GM12878 (cell line): ENCODE data around the gene SPRYD3.

Experiments
- ASH2L ChIP-seq: fragments of 300-600, 200-600 bp; sonication (generic); IDR thresholded peaks from 2 replicates; pipeline ENCODE4 v1.6.1; 2017; ENCODE audit warnings: low read depth, mild to moderate bottlenecking, borderline replicate concordance
- NR2C2 ChIP-seq: IDR thresholded peaks from 2 replicates; pipeline ENCODE4 v1.6.1; 2011; ENCODE audit warnings: borderline replicate concordance, low read depth; ENCODE audit not compliant: control insufficient read depth, insufficient read length
- SREBF1 ChIP-seq: IDR thresholded peaks from 2 replicates; pipeline ENCODE4 v1.6.1; 2012; ENCODE audit warnings: mild to moderate bottlenecking, low read length

- TF ChIP-seq NR2C2 (no peak), ASH2L (no peak), SREBF1 (no peak)
These were observed 20.3 kb downstream of the SPRYD3 start for GRCh38 chr12:53058674-53059433.
